Parathyroid adenoma (tissue), 2 donors: Measurements from ENCODE around the gene NAT14.
A peak's percentile ranks its signal among the peaks of the same experiment; 100 is the strongest.

Experiments
- H2AFZ ChIP-seq: fragments of 300-600 bp; sonication (generic); one replicate; pipeline ENCODE4 v1.7.0; 2017; ENCODE audit warnings: antibody characterized with exemption, mild to moderate bottlenecking
- H3K27ac ChIP-seq: fragments of 300-600 bp; sonication (generic); one replicate; pipeline ENCODE4 v1.7.0; 2017
- H3K27me3 ChIP-seq: fragments of 300-600 bp; sonication (generic); one replicate; pipeline ENCODE4 v1.7.0; 2017; ENCODE audit warnings: low read length; ENCODE audit not compliant: control insufficient read depth, insufficient read depth
- H3K36me3 ChIP-seq: fragments of 300-600 bp; sonication (generic); one replicate; pipeline ENCODE4 v1.7.0; 2017; ENCODE audit warnings: low read length; ENCODE audit not compliant: control insufficient read depth, insufficient read depth
- H3K4me1 ChIP-seq: fragments of 300-600 bp; sonication (generic); one replicate; pipeline ENCODE4 v1.7.0; 2017; ENCODE audit warnings: control low read depth
- H3K4me2 ChIP-seq: fragments of 300-600 bp; sonication (generic); one replicate; pipeline ENCODE4 v1.7.0; 2017; ENCODE audit warnings: low read length
- H3K4me3 ChIP-seq: fragments of 300-600 bp; sonication (generic); one replicate; pipeline ENCODE4 v1.7.0; 2017; ENCODE audit warnings: low read depth, low read length
- H3K79me2 ChIP-seq: fragments of 300-600 bp; sonication (generic); one replicate; pipeline ENCODE4 v1.7.0; 2017; ENCODE audit warnings: control low read depth
- H3K9ac ChIP-seq: fragments of 300-600 bp; sonication (generic); one replicate; pipeline ENCODE4 v1.7.0; 2017; ENCODE audit warnings: mild to moderate bottlenecking
- H3K9me3 ChIP-seq: fragments of 300-600 bp; sonication (generic); one replicate; pipeline ENCODE4 v1.7.0; 2017; ENCODE audit warnings: low read length; ENCODE audit not compliant: control insufficient read depth
- CTCF ChIP-seq: fragments of 300-600 bp; sonication (generic); IDR thresholded peaks from one replicate; pipeline ENCODE4 v1.7.0; 2017; ENCODE audit warnings: antibody characterized with exemption, mild to moderate bottlenecking
- donor health status: primary hyperparathyroidism.

The NAT14 gene

GRCh38 chr19:55485439-55486011 is 537 bp downstream of the NAT14 start:
- peak overlapping the region; percentile 64 for H3K4me3 ChIP-seq
- H3K36me3 ChIP-seq, result no peaks in the 10 kb centered on the region
- H3K4me1 ChIP-seq, result peaks cover 8% of the 10 kb centered on the region
- H3K9ac ChIP-seq, result no peak overlapping the region
- no peaks in the 10 kb centered on the region for H3K27me3 ChIP-seq
- no peak for TF ChIP-seq CTCF
- peak overlapping the region; percentile 79 for H2AFZ ChIP-seq
- H3K79me2 ChIP-seq, result peaks cover 4% of the 10 kb centered on the region
- H3K4me2 ChIP-seq, result peak overlapping the region; percentile 88
- H3K27ac ChIP-seq, result peak overlapping the region; percentile 64
- H3K9me3 ChIP-seq, result no peaks in the 10 kb centered on the region

- Histone ChIP-seq H2AFZ (no peak overlapping the region), H3K4me2 (no peak overlapping the region), H3K9me3 (no peaks in the 10 kb centered on the region), H3K79me2 (peaks cover 2% of the 10 kb centered on the region), H3K27me3 (no peaks in the 10 kb centered on the region), H3K36me3 (no peaks in the 10 kb centered on the region), H3K4me1 (peaks cover 8% of the 10 kb centered on the region), H3K9ac (no peak overlapping the region), H3K4me3 (no peak overlapping the region), H3K27ac (peak overlapping the region; percentile 41)
- TF ChIP-seq CTCF, result no peak
These were observed 1.3 kb downstream of the NAT14 start for GRCh38 chr19:55486043-55486970.

GRCh38 chr19:55486971-55487923 is 2.3 kb downstream of the NAT14 start:
- Histone ChIP-seq H3K4me2 (peak overlapping the region; percentile 22), H3K36me3 (no peaks in the 10 kb centered on the region), H2AFZ (peak overlapping the region; percentile 16), H3K9me3 (no peaks in the 10 kb centered on the region), H3K4me1 (peaks cover 13% of the 10 kb centered on the region), H3K4me3 (no peak overlapping the region), H3K27me3 (no peaks in the 10 kb centered on the region), H3K27ac (peak overlapping the region; percentile 41), H3K9ac (no peak overlapping the region), H3K79me2 (peaks cover 2% of the 10 kb centered on the region)
- no peak for TF ChIP-seq CTCF

GRCh38 chr19:55487924-55488687 is 3.1 kb downstream of the NAT14 start, which contains the start of gene SSC5D:
SSC5D (plus strand) TSS chr19:55488436; CDS start chr19:55488590, 154 bp downstream.
- no peaks in the 10 kb centered on the region for H3K36me3 ChIP-seq

More at GRCh38 chr19:55487924-55488687, 3.1 kb downstream of the NAT14 start, which contains the start of gene SSC5D:
- Histone ChIP-seq H3K4me1 (peaks cover 13% of the 10 kb centered on the region), H3K79me2 (no peaks in the 10 kb centered on the region), H3K4me3 (no peak within 1 kb of the TSS), H3K27ac (peak within 1 kb of the TSS; percentile 41), H3K9ac (no peak within 1 kb of the TSS), H3K27me3 (no peaks in the 10 kb centered on the region), H2AFZ (no peak within 1 kb of the TSS), H3K4me2 (peak within 1 kb of the TSS; percentile 22), H3K9me3 (no peaks in the 10 kb centered on the region)
- no peak for TF ChIP-seq CTCF
